GM12878 (cell line): ENCODE results near the gene PODN. TPM values are rescaled to one million over a fixed set of nuclear protein-coding genes. Genes with fewer than 3 reads are reported as not detected.

Experiments
- ATAC-seq: fragments of 200-7000 bp; cut with Tn5 transposase; 3 replicates; pipeline ENCODE4 v1.9.1; 2020; ENCODE audit warnings: mild to moderate bottlenecking, moderate library complexity
- BruUV-seq: library from RNA; stranded (reverse); fragments of 400-500 nt; replicated peaks from 2 replicates; lab custom pipeline; 2021; lab: Mats Ljungman, UMichigan
- CTCF ChIA-PET: fragments of 300-600 bp; sonication (Branson Sonifier 250); formaldehyde crosslinking; extraction: SDS; loops from one replicate; lab custom pipeline; 2021; ENCODE audit warnings: inconsistent platforms; lab: Yijun Ruan, JAX
- POLR2A ChIA-PET: fragments of 350-600 bp; formaldehyde crosslinking; extraction: SDS; loops from one replicate; lab custom pipeline; 2021; ENCODE audit warnings: inconsistent platforms; lab: Charles Lee
- RAD21 ChIA-PET: fragments of 300-600 bp; sonication (Branson Sonifier 250); formaldehyde crosslinking; loops from one replicate; lab custom pipeline; 2023; ENCODE audit warnings: antibody characterized with exemption; ENCODE audit not compliant: unreplicated experiment; lab: Charles Lee
- SMC1A ChIA-PET: fragments of 300-600 bp; sonication (Branson Sonifier 250); formaldehyde crosslinking; loops from one replicate; lab custom pipeline; 2023; ENCODE audit not compliant: unreplicated experiment, uncharacterized antibody; lab: Charles Lee
- DNase-seq: peaks from one replicate; pipeline ENCODE4 v3.0.0-alpha.2; 2011; ENCODE audit warnings: low read depth, low spot score
- FAIRE-seq: peaks from 3 replicates; lab custom pipeline; 2011; peaks lifted over from hg19 to GRCh38; lab: Jason Lieb, UNC
- H2AFZ ChIP-seq: 2 replicates; pipeline ENCODE4 v1.6.0; 2011; ENCODE audit warnings: low read depth, low read length, control low read depth; ENCODE audit not compliant: control insufficient read depth
- H3K27ac ChIP-seq: 2 replicates; pipeline ENCODE4 v1.5.1; 2011; ENCODE audit warnings: control low read depth; ENCODE audit not compliant: control insufficient read depth, insufficient read depth
- H3K27me3 ChIP-seq, 2 experiments: replicated peaks in 1 of 2; 2 replicates each; pipeline versions ENCODE4 v1.6.0 to v1.6.1; 2011; ENCODE audit warnings: low read length in 1 of 2; ENCODE audit not compliant: control insufficient read depth in 2 of 2, insufficient read depth in 2 of 2
- H3K36me3 ChIP-seq, 2 experiments: 2 replicates each; pipeline ENCODE4 v1.5.1; 2011; ENCODE audit warnings: low read length in 1 of 2; ENCODE audit not compliant: control insufficient read depth in 2 of 2, insufficient read depth in 2 of 2
- H3K4me1 ChIP-seq: 2 replicates; pipeline ENCODE4 v1.6.1; 2011; ENCODE audit warnings: mild to moderate bottlenecking, low read length, moderate library complexity, mixed read lengths; ENCODE audit not compliant: control insufficient read depth, insufficient read depth
- H3K4me2 ChIP-seq: 2 replicates; pipeline ENCODE4 v1.6.0; 2011; ENCODE audit warnings: control low read depth; ENCODE audit not compliant: control insufficient read depth, insufficient read depth
- H3K4me3 ChIP-seq: fragments of 200-600 bp; sonication (generic); 2 replicates; pipeline ENCODE4 v1.5.1; 2016
- H3K79me2 ChIP-seq: 2 replicates; pipeline ENCODE4 v1.6.0; 2011; ENCODE audit warnings: low read length; ENCODE audit not compliant: control insufficient read depth, insufficient read depth
- H3K9ac ChIP-seq: 2 replicates; pipeline ENCODE4 v1.8.0; 2011; ENCODE audit warnings: low read length, control low read depth, mixed read lengths; ENCODE audit not compliant: control insufficient read depth, insufficient read depth
- H3K9me3 ChIP-seq: replicated peaks from 3 replicates; pipeline ENCODE4 v1.5.1; 2011; ENCODE audit warnings: mild to moderate bottlenecking, low read length; ENCODE audit not compliant: control insufficient read depth, insufficient read depth
- H4K20me1 ChIP-seq: 2 replicates; pipeline ENCODE4 v1.6.0; 2011; ENCODE audit not compliant: control insufficient read depth, insufficient read depth
- KLF5 ChIP-seq: fragments of 450-650 bp; IDR thresholded peaks from 2 replicates; pipeline ENCODE4 v1.6.1; 2014; ENCODE audit warnings: mild to moderate bottlenecking; ENCODE audit not compliant: partially characterized antibody
- NR2C1 ChIP-seq: fragments of 450-650 bp; IDR thresholded peaks from 2 replicates; pipeline ENCODE4 v1.6.1; 2017; ENCODE audit warnings: antibody characterized with exemption, mild to moderate bottlenecking, moderate library complexity
- ZNF24 ChIP-seq: fragments of 450-650 bp; IDR thresholded peaks from 2 replicates; pipeline ENCODE4 v1.6.1; 2017; ENCODE audit warnings: antibody characterized with exemption, mild to moderate bottlenecking
- WGBS: methylation state at CpG from one replicate; pipeline ENCODE4 v1.1.6; 2016; ENCODE audit warnings: low lambda C conversion rate; ENCODE audit not compliant: insufficient replicate concordance, insufficient coverage; ENCODE audit errors: missing lambda C conversion rate; 5-methylcytosine and 5-hydroxymethylcytosine counted together
- in situ Hi-C: fragments of 300-500 bp; cut with MboI; formaldehyde crosslinking; loops from 9 replicates; pipeline ENCODE4 v1.14.3; 2018; ENCODE audit warnings: mixed read lengths
- intact Hi-C: fragments of 100-400 bp; cut with micrococcal nuclease; formaldehyde crosslinking; loops from one replicate; pipeline ENCODE4 v1.14.2; 2022; ENCODE audit not compliant: unreplicated experiment
- polyA plus RNA-seq, 11 experiments: library from polyadenylated mRNA; depleted of rRNA in 4 of 11; unstranded in 6 of 11; stranded (reverse) in 5 of 11; fragments of >200 nt; fragmentation: Nextera tagmentation in 4 of 11; fragmentation: Illumina TruSeq in 1 of 11; extraction: Ambion mirVana in 4 of 11; extraction: Trizol in 1 of 11; gene quantifications; 1 replicate in 1 of 11; 2 replicates in 10 of 11; pipeline versions ENCODE4 v1.2.1 to v1.2.3, GENCODE V29; 2011 to 2016; ENCODE audit warnings: inconsistent platforms in 2 of 11, missing spikeins in 2 of 11, low read depth in 1 of 11
- total RNA-seq, 4 experiments: library from RNA; depleted of rRNA in 3 of 4; stranded (reverse); fragments of >200 nt in 3 of 4; fragmentation: Illumina TruSeq in 1 of 4; extraction: Trizol in 1 of 4; gene quantifications; 2 replicates each; pipeline versions ENCODE4 v1.2.1 to v1.2.3, GENCODE V29; 2013 to 2021

Gene PODN
- total and polyA plus RNA-seq, 10 of the 15 experiments (the other 5 are each of a cell fraction or from before 2014, with no cell fraction given), result 0.10 TPM; not detected in 9

- ChIA-PET SMC1A (no interaction called here), CTCF (interaction anchor here (0.7 kb wide), 1 partner anchor 18 kb away, joined by 3 read pairs; no protein-coding TSS in a partner anchor), POLR2A (interaction anchor here (0.5 kb wide), 1 partner anchor 723 kb away, joined by 3 read pairs; no protein-coding TSS in a partner anchor)
- FAIRE-seq (no peak), ATAC-seq (no peak), DNase-seq (no peak)
- H3K4me3 ChIP-seq, result no peak overlapping the region
- intact Hi-C loops (no loop called here), in situ Hi-C loops (no loop called here)
- H3K9me3 ChIP-seq, result no peaks in the 10 kb centered on the region; the same call in 2 of the 3 replicates
- no peak overlapping the region for H3K9ac ChIP-seq
- no peaks in the 10 kb centered on the region; a peak in 1 of 4 replicates for H3K27me3 ChIP-seq
- no peaks in the 10 kb centered on the region for H4K20me1 ChIP-seq
- no peaks in the 10 kb centered on the region for H3K36me3 ChIP-seq
- no peaks in the 10 kb centered on the region for H3K79me2 ChIP-seq
- BruUV-seq, result no TSS peak
- 42% methylated on average over 36 of the region's 37 CpGs for WGBS
- no peak overlapping the region for H3K27ac ChIP-seq
- H3K4me1 ChIP-seq, result no peaks in the 10 kb centered on the region
- no peak overlapping the region for H2AFZ ChIP-seq
- TF ChIP-seq KLF5, result no peak
- TF ChIP-seq, all 136 proteins: peak for 0
- RAD21 ChIA-PET, result no interaction called here
- H3K4me2 ChIP-seq, result no peak overlapping the region
These were observed 28.5 kb downstream of the PODN start for GRCh38 chr1:53090227-53091147.

- Histone ChIP-seq H3K4me1 (no peaks in the 10 kb centered on the region), H2AFZ (no peak overlapping the region), H3K9ac (no peak overlapping the region), H3K27me3 (no peaks in the 10 kb centered on the region; a peak in 1 of 4 replicates), H3K4me2 (no peak overlapping the region), H3K9me3 (no peaks in the 10 kb centered on the region; the same call in 2 of the 3 replicates), H3K36me3 (no peaks in the 10 kb centered on the region), H4K20me1 (no peaks in the 10 kb centered on the region), H3K27ac (no peak overlapping the region), H3K79me2 (no peaks in the 10 kb centered on the region), H3K4me3 (no peak overlapping the region)
- TF ChIP-seq NR2C1 (no peak), ZNF24 (no peak)
- intact Hi-C loops, result no loop called here
- in situ Hi-C loops, result no loop called here
- POLR2A ChIA-PET, result no interaction called here
- BruUV-seq, result no TSS peak
- 42% methylated on average over 25 of the region's 26 CpGs for WGBS
- FAIRE-seq (no peak), DNase-seq (no peak), ATAC-seq (no peak)
- CTCF ChIA-PET, result no interaction called here
- RAD21 ChIA-PET, result no interaction called here
- SMC1A ChIA-PET, result no interaction called here
These were observed 30.0 kb downstream of the PODN start for GRCh38 chr1:53091841-53092645.
